ENCODE data around the gene EFL1. TPM values are rescaled to one million over a fixed set of nuclear protein-coding genes. Genes with fewer than 3 reads are reported as not detected.

The EFL1 gene
- total and polyA plus RNA-seq, 2 donors: 10.4 to 25.5 TPM

DNA sequence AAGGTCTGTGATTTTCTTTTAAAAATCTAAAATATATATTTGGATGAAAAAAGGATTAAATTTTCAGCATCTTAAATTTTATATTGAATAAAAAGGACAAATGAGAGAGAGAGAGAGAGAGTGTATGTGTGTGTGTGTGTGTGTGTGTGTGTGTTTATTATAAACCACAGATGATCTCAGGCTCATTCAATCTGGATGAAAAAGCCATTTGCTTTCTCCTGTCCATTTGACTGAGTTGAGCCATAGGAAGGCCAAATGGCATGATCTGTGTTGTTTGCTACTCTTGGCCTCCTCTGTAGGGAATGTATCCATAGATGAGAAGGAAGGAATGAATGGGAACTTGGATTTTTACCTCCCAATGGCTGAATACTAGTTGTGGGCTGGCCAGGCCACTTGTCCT, 124.2 kb downstream of the EFL1 start:
- Histone ChIP-seq H3K27me3 (ENCODE audit: control insufficient read depth in 2 of 2, insufficient read depth in 1 of 2, low read length in 1 of 2) (no peaks in the 10 kb centered on the region), H3K4me1 (ENCODE audit: control insufficient read depth in 2 of 2, insufficient read depth in 2 of 2, low read length in 2 of 2) (no peaks in the 10 kb centered on the region), H3K27ac (ENCODE audit: low read depth in 1 of 2, low read length in 1 of 2) (no peak overlapping the region), H3K4me3 (ENCODE audit: low read length in 2 of 2) (no peak overlapping the region), H3K36me3 (ENCODE audit: control insufficient read depth in 2 of 2, insufficient read depth in 2 of 2, low read length in 1 of 2) (peaks cover 16 to 26% of the 10 kb centered on the region in 2 donors), H3K9me3 (ENCODE audit: control insufficient read depth in 2 of 2, insufficient read depth in 1 of 2, low read length in 1 of 2) (no peaks in the 10 kb centered on the region)
- no peak for DNase-seq (ENCODE audit: low read depth in 6 of 9, low spot score in 9 of 9)

DNA sequence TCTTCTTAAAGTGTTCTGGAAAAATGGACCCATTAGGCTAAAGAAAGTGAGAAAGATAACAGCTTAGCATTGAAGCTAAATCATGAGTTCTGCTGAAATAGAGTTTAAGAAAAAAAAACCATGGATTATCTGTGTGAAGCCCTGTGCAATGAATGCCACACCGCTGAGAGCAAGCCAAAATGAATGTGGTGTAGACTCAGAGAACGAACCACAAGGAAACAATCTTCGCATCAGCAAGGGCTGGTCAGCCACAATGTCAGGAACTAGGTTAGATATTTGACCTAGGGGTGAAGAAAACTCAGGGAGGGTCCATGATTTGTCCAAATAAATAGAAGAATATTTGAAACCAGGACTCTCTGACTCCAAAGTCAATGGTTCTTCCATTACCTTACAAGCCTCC, 125.3 kb downstream of the EFL1 start:
- no peak overlapping the region for H3K4me3 ChIP-seq (ENCODE audit: low read length in 2 of 2)
- no peaks in the 10 kb centered on the region for H3K4me1 ChIP-seq (ENCODE audit: control insufficient read depth in 2 of 2, insufficient read depth in 2 of 2, low read length in 2 of 2)
- H3K9me3 ChIP-seq (ENCODE audit: control insufficient read depth in 2 of 2, insufficient read depth in 1 of 2, low read length in 1 of 2): no peaks in the 10 kb centered on the region
- H3K27ac ChIP-seq (ENCODE audit: low read depth in 1 of 2, low read length in 1 of 2): no peak overlapping the region
- no peaks in the 10 kb centered on the region for H3K27me3 ChIP-seq (ENCODE audit: control insufficient read depth in 2 of 2, insufficient read depth in 1 of 2, low read length in 1 of 2)
- peaks cover 16 to 26% of the 10 kb centered on the region in 2 donors for H3K36me3 ChIP-seq (ENCODE audit: control insufficient read depth in 2 of 2, insufficient read depth in 2 of 2, low read length in 1 of 2)
- 97% methylated on average over 3 of the region's 3 CpGs for WGBS
- DNase-seq (ENCODE audit: low read depth in 6 of 9, low spot score in 9 of 9): no peak

DNA sequence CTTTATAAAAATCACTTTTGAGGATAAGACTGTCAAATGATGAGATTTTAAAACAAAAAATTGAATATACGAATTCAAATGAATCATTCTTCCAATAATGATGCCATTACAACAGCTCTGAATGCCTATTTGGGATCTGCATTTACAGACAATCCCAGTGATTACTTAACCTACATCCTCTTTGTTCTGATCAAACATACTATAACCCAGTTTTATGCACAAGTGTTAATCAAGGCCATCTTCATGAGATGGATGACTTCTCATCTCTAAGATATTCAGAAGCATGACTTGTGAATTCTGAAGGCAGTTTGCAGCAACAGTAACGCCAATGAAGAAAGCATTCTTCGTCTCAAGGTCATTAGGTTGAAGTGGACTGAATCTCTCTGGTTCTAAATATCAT, 126.4 kb downstream of the EFL1 start:
- Histone ChIP-seq H3K36me3 (ENCODE audit: control insufficient read depth in 2 of 2, insufficient read depth in 2 of 2, low read length in 1 of 2) (peaks cover 21 to 29% of the 10 kb centered on the region in 2 donors), H3K27ac (ENCODE audit: low read depth in 1 of 2, low read length in 1 of 2) (no peak overlapping the region), H3K9me3 (ENCODE audit: control insufficient read depth in 2 of 2, insufficient read depth in 1 of 2, low read length in 1 of 2) (no peaks in the 10 kb centered on the region), H3K4me1 (ENCODE audit: control insufficient read depth in 2 of 2, insufficient read depth in 2 of 2, low read length in 2 of 2) (no peaks in the 10 kb centered on the region), H3K4me3 (ENCODE audit: low read length in 2 of 2) (no peak overlapping the region), H3K27me3 (ENCODE audit: control insufficient read depth in 2 of 2, insufficient read depth in 1 of 2, low read length in 1 of 2) (no peaks in the 10 kb centered on the region)
- no peak for DNase-seq (ENCODE audit: low read depth in 6 of 9, low spot score in 9 of 9)
- 98% methylated on average over 3 of the region's 3 CpGs for WGBS

- Histone ChIP-seq H3K36me3 (ENCODE audit: control insufficient read depth in 2 of 2, insufficient read depth in 2 of 2, low read length in 1 of 2) (peaks cover 21 to 31% of the 10 kb centered on the region in 2 donors), H3K9me3 (ENCODE audit: control insufficient read depth in 2 of 2, insufficient read depth in 1 of 2, low read length in 1 of 2) (no peaks in the 10 kb centered on the region), H3K27ac (ENCODE audit: low read depth in 1 of 2, low read length in 1 of 2) (no peak overlapping the region), H3K4me3 (ENCODE audit: low read length in 2 of 2) (no peak overlapping the region), H3K27me3 (ENCODE audit: control insufficient read depth in 2 of 2, insufficient read depth in 1 of 2, low read length in 1 of 2) (no peaks in the 10 kb centered on the region), H3K4me1 (ENCODE audit: control insufficient read depth in 2 of 2, insufficient read depth in 2 of 2, low read length in 2 of 2) (no peaks in the 10 kb centered on the region)
- no peak for DNase-seq (ENCODE audit: low read depth in 6 of 9, low spot score in 9 of 9)
- WGBS: 99% methylated on average over 3 of the region's 3 CpGs
These were observed 126.9 kb downstream of the EFL1 start for GRCh38 chr15:82135638-82136037.

- 96% methylated on average over 3 of the region's 3 CpGs for WGBS
- H3K4me1 ChIP-seq (ENCODE audit: control insufficient read depth in 2 of 2, insufficient read depth in 2 of 2, low read length in 2 of 2): no peaks in the 10 kb centered on the region
- H3K27me3 ChIP-seq (ENCODE audit: control insufficient read depth in 2 of 2, insufficient read depth in 1 of 2, low read length in 1 of 2): no peaks in the 10 kb centered on the region
- H3K27ac ChIP-seq (ENCODE audit: low read depth in 1 of 2, low read length in 1 of 2): no peak overlapping the region
- no peaks in the 10 kb centered on the region for H3K9me3 ChIP-seq (ENCODE audit: control insufficient read depth in 2 of 2, insufficient read depth in 1 of 2, low read length in 1 of 2)
- DNase-seq (ENCODE audit: low read depth in 6 of 9, low spot score in 9 of 9): no peak
- no peak overlapping the region for H3K4me3 ChIP-seq (ENCODE audit: low read length in 2 of 2)
- H3K36me3 ChIP-seq (ENCODE audit: control insufficient read depth in 2 of 2, insufficient read depth in 2 of 2, low read length in 1 of 2): peaks cover 27 to 40% of the 10 kb centered on the region in 2 donors
These were observed 128.1 kb downstream of the EFL1 start for GRCh38 chr15:82134461-82134860.

DNA sequence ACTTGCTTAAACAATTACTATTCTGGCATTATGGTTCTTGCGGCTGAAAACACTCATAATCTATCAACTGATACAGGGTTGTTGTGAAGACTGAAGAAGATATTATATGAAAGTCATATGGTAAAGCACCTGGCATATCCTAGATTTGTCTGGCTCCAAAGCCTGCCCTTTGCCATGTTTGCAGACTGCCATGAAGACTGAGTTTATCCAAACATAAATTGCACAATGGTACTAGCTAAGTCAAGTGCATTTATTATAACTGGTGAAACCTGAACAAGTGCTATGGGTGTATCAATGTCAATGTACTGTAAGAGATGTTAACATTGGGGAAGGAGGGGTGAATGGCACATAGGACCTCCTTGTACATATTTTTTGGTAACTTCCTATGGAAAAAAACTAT, 129.3 kb downstream of the EFL1 start:
- WGBS: 96% methylated on average over 1 of the region's 1 CpG
- Histone ChIP-seq H3K27me3 (ENCODE audit: control insufficient read depth in 2 of 2, insufficient read depth in 1 of 2, low read length in 1 of 2) (no peaks in the 10 kb centered on the region), H3K9me3 (ENCODE audit: control insufficient read depth in 2 of 2, insufficient read depth in 1 of 2, low read length in 1 of 2) (no peaks in the 10 kb centered on the region), H3K27ac (ENCODE audit: low read depth in 1 of 2, low read length in 1 of 2) (no peak overlapping the region), H3K4me1 (ENCODE audit: control insufficient read depth in 2 of 2, insufficient read depth in 2 of 2, low read length in 2 of 2) (no peaks in the 10 kb centered on the region), H3K36me3 (ENCODE audit: control insufficient read depth in 2 of 2, insufficient read depth in 2 of 2, low read length in 1 of 2) (peaks cover 30 to 37% of the 10 kb centered on the region in 2 donors), H3K4me3 (ENCODE audit: low read length in 2 of 2) (no peak overlapping the region)
- no peak for DNase-seq (ENCODE audit: low read depth in 6 of 9, low spot score in 9 of 9)

DNA sequence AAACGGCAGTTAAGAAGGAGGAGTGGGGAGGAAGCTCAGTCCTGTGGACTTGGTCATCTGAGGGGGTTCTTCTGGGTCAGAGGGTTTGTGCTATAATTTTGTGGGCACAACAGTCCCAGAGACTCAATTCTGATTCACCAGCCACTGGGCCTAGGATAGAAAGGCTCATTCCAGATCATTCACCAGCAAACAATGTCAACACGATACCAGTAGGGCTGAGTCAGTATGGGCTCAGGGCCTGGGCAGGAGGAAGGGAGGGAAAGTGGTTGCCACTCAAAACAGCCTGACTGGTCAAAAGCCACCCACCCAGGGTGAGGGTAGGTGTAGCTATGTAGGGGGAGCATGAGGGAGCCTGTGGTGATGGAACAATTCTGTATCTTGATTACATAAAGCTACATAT, 129.8 kb downstream of the EFL1 start:
- WGBS: 100% methylated on average over 2 of the region's 2 CpGs
- Histone ChIP-seq H3K36me3 (ENCODE audit: control insufficient read depth in 2 of 2, insufficient read depth in 2 of 2, low read length in 1 of 2) (peaks cover 30 to 38% of the 10 kb centered on the region in 2 donors), H3K9me3 (ENCODE audit: control insufficient read depth in 2 of 2, insufficient read depth in 1 of 2, low read length in 1 of 2) (no peaks in the 10 kb centered on the region), H3K4me1 (ENCODE audit: control insufficient read depth in 2 of 2, insufficient read depth in 2 of 2, low read length in 2 of 2) (no peaks in the 10 kb centered on the region), H3K4me3 (ENCODE audit: low read length in 2 of 2) (no peak overlapping the region), H3K27me3 (ENCODE audit: control insufficient read depth in 2 of 2, insufficient read depth in 1 of 2, low read length in 1 of 2) (no peaks in the 10 kb centered on the region), H3K27ac (ENCODE audit: low read depth in 1 of 2, low read length in 1 of 2) (no peak overlapping the region)
- no peak for DNase-seq (ENCODE audit: low read depth in 6 of 9, low spot score in 9 of 9)

GRCh38 chr15:82132096-82132495, 130.4 kb downstream of the EFL1 start:
- Histone ChIP-seq H3K4me1 (ENCODE audit: control insufficient read depth in 2 of 2, insufficient read depth in 2 of 2, low read length in 2 of 2) (no peaks in the 10 kb centered on the region), H3K27ac (ENCODE audit: low read depth in 1 of 2, low read length in 1 of 2) (no peak overlapping the region), H3K27me3 (ENCODE audit: control insufficient read depth in 2 of 2, insufficient read depth in 1 of 2, low read length in 1 of 2) (no peaks in the 10 kb centered on the region), H3K36me3 (ENCODE audit: control insufficient read depth in 2 of 2, insufficient read depth in 2 of 2, low read length in 1 of 2) (peaks cover 30 to 35% of the 10 kb centered on the region in 2 donors), H3K4me3 (ENCODE audit: low read length in 2 of 2) (no peak overlapping the region), H3K9me3 (ENCODE audit: control insufficient read depth in 2 of 2, insufficient read depth in 1 of 2, low read length in 1 of 2) (no peaks in the 10 kb centered on the region)
- no peak for DNase-seq (ENCODE audit: low read depth in 6 of 9, low spot score in 9 of 9)
- WGBS: 97% methylated on average over 6 of the region's 6 CpGs

DNA sequence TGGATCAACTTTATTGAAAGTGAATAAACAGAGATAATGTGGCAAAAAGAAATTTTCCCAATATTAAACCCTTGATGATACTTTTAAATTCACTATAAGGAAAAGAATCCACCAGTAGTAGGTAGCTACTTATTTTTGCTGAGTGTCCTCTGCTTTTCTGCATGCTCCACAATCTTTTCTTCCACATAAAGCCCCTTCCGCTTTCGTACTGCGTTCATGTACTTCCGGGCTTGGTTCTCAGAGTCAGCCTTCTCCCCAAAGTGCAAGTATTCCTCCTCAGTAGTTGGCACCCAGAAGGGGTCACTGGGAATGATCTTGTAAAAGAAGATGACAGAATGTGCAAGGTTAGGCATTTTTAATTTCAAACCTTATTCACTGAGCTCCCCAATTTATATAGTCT, 132.3 kb downstream of the EFL1 start:
- H3K9me3 ChIP-seq (ENCODE audit: control insufficient read depth in 2 of 2, insufficient read depth in 1 of 2, low read length in 1 of 2): no peaks in the 10 kb centered on the region
- no peaks in the 10 kb centered on the region for H3K27me3 ChIP-seq (ENCODE audit: control insufficient read depth in 2 of 2, insufficient read depth in 1 of 2, low read length in 1 of 2)
- no peak overlapping the region for H3K4me3 ChIP-seq (ENCODE audit: low read length in 2 of 2)
- no peak for DNase-seq (ENCODE audit: low read depth in 6 of 9, low spot score in 9 of 9)
- no peaks in the 10 kb centered on the region for H3K4me1 ChIP-seq (ENCODE audit: control insufficient read depth in 2 of 2, insufficient read depth in 2 of 2, low read length in 2 of 2)
- 91% methylated on average over 4 of the region's 4 CpGs for WGBS
- H3K36me3 ChIP-seq (ENCODE audit: control insufficient read depth in 2 of 2, insufficient read depth in 2 of 2, low read length in 1 of 2): peaks cover 29% of the 10 kb centered on the region in 2 donors
- H3K27ac ChIP-seq (ENCODE audit: low read depth in 1 of 2, low read length in 1 of 2): no peak overlapping the region

DNA sequence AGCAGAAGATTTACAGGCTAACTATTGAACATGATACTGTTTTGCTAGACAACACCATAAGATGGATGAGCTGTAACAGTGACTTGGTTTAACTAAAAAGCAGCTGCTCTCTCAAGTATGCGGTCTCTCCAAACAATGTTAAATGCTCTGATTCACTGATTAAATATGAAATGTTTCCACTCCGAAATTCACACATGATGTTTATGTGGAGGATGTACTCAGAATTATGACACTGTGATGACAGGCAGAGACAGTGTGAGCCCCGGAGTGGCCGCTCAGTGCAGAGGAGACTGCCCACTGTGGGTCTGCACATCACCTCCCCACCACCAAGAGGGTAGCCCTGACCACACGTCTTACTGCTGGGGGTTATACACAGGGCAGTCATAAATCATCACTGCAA, 132.8 kb downstream of the EFL1 start:
- Histone ChIP-seq H3K4me1 (ENCODE audit: control insufficient read depth in 2 of 2, insufficient read depth in 2 of 2, low read length in 2 of 2) (no peaks in the 10 kb centered on the region), H3K36me3 (ENCODE audit: control insufficient read depth in 2 of 2, insufficient read depth in 2 of 2, low read length in 1 of 2) (peaks cover 29% of the 10 kb centered on the region in 2 donors), H3K9me3 (ENCODE audit: control insufficient read depth in 2 of 2, insufficient read depth in 1 of 2, low read length in 1 of 2) (no peaks in the 10 kb centered on the region), H3K27me3 (ENCODE audit: control insufficient read depth in 2 of 2, insufficient read depth in 1 of 2, low read length in 1 of 2) (no peaks in the 10 kb centered on the region), H3K27ac (ENCODE audit: low read depth in 1 of 2, low read length in 1 of 2) (no peak overlapping the region), H3K4me3 (ENCODE audit: low read length in 2 of 2) (no peak overlapping the region)
- WGBS: 92% methylated on average over 5 of the region's 5 CpGs
- DNase-seq (ENCODE audit: low read depth in 6 of 9, low spot score in 9 of 9): no peak
